HG03097 (cell line): ENCODE data around the gene DNAAF8.

ENCODE experiments used
- ATAC-seq: cut with Tn5 transposase; IDR thresholded peaks from one replicate; pipeline ENCODE4 v1.9.1; 2021; ENCODE audit not compliant: unreplicated experiment, low FRiP score

DNAAF8 gene

GRCh38 chr16:4797805-4798252, 63.5 kb downstream of the DNAAF8 start:
- no peak for ATAC-seq

GRCh38 chr16:4798456-4798855, 64.1 kb downstream of the DNAAF8 start:
- ATAC-seq, result no peak
